ENCODE data around the gene SRGAP3.

SRGAP3 gene

DNA sequence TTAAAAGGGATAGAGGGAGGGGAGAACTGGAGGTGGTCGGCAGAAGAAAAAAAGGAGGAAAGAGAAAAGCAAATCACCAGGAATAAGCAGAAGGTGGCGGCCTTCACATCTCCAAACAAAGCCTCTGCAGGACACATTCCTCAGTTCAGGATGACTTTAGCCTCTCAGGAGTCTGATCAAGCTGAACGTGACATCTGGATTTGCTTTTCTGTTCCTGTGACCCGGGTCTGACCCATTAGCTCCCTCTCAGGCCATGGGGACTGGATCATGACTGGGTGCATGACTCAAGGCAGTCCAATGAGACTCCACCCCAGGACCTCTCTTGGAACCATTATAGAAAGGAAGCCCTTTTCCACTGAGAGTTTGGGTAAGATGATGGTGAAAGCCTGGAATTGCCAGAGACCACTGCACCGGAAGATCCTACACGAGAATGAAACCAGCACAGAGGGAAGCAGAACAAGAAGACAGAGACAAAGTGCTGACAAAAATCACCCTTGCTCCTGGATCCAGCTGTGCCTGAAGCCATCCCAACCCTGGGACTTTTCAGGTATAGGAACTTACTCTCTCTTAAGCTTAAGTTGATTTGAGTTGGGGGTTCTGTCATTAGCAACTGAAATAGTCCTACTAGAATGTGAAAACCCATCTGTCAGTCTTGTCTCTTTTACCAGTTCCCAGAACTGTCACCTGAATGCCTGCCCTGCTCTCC lies 240.7 kb downstream of the SRGAP3 start:
- Mint-ChIP-seq H3K36me3 (ENCODE audit: low read depth) (no peaks in the 10 kb centered on the region), H3K4me1 (ENCODE audit: low read depth) (no peaks in the 10 kb centered on the region), H3K4me3 (no peak overlapping the region), H3K27me3 (no peaks in the 10 kb centered on the region), H3K9me3 (no peaks in the 10 kb centered on the region), H3K27ac (no peak overlapping the region)
- intact Hi-C loops (cut with micrococcal nuclease) = no loop called here

DNA sequence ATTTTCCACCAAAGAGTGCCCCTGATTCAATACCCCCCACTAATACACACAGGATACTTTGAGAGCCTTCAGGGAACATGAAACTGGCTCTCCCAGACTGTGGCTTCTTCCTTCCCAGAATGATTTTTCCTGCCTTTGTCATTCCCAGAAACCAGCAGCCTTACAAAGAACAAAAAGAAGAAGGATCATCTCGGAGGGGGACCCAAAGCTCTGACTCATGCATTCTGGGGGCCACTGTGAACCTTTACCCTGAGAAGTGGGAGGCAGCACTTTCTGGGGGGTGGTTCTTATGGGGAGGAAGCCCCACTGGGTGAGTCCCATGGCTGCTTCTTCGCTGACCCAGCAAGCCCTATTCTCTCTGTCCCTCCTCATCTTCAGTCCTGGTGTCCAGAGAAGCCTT lies 241.5 kb downstream of the SRGAP3 start:
- H3K9me3 Mint-ChIP-seq = no peaks in the 10 kb centered on the region
- H3K27ac Mint-ChIP-seq = no peak overlapping the region
- no peak overlapping the region for H3K4me3 Mint-ChIP-seq
- H3K36me3 Mint-ChIP-seq (ENCODE audit: low read depth) = no peaks in the 10 kb centered on the region
- no peaks in the 10 kb centered on the region for H3K4me1 Mint-ChIP-seq (ENCODE audit: low read depth)
- no peaks in the 10 kb centered on the region for H3K27me3 Mint-ChIP-seq
- intact Hi-C loops (cut with micrococcal nuclease) = no loop called here

DNA sequence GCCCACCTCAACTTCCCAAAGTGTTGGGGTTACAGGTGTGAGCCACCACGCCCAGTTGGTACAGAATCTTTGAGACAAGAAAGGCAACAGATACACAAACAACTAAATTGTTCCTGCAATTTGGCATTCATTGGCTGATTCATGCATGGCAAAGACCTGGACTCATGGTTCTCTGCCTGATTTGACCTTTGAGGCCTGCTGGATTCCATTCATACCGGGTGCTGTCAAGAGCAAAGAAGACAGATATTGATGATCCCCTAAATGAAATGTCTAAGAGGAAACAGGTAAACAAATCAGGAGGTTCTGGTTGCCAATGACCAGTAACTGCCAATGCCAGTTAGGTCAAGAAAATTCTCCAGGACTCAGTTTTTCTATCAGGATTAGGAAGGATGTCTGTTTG lies 242.2 kb downstream of the SRGAP3 start:
- intact Hi-C loops (cut with micrococcal nuclease) = no loop called here
- Mint-ChIP-seq H3K9me3 (no peaks in the 10 kb centered on the region), H3K36me3 (ENCODE audit: low read depth) (no peaks in the 10 kb centered on the region), H3K4me1 (ENCODE audit: low read depth) (no peaks in the 10 kb centered on the region), H3K4me3 (no peak overlapping the region), H3K27ac (no peak overlapping the region), H3K27me3 (no peaks in the 10 kb centered on the region)

DNA sequence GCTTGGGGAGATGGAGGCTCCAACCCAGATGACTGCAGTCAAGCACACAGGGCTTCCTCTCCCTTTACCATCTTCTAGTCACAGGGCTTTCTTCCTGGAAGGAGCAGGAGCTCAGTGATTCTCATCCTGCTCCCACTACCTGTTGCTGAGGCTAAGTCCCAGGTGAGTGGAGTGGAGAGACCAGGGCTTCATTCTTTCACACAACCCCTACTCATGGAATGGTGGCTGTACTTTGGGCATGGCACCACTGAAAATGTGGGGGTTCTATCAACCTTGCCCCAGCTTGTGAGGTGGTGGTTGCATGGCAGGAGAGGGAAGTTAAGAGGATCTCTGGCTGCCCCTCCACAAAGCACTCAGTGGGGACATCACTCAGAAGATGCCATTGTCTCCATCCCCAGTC lies 249.4 kb downstream of the SRGAP3 start:
- Mint-ChIP-seq H3K4me3 (no peak overlapping the region), H3K27me3 (no peaks in the 10 kb centered on the region), H3K9me3 (no peaks in the 10 kb centered on the region), H3K36me3 (ENCODE audit: low read depth) (no peaks in the 10 kb centered on the region), H3K4me1 (ENCODE audit: low read depth) (no peaks in the 10 kb centered on the region), H3K27ac (no peak overlapping the region)
- intact Hi-C loops (cut with micrococcal nuclease) = no loop called here

DNA sequence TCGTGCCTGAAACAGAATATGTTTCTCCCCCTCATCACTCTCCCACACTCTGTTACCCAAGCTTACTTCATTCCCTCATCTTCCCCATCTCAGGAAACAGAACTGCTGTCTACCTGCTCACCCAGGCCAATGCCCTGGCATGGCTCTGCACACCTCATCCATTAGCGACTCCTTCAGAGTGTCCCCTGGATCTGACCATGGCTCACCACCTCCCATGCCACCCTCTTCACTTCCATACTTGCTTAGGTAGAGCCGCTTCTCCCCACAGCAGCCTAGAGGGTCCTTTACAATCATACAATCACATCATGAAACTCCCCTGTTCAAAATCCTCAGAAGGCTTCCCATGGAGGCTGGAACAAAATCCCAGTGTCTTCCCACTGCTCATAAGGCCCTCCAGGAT lies 252.3 kb downstream of the SRGAP3 start:
- intact Hi-C loops (cut with micrococcal nuclease) = no loop called here
- Mint-ChIP-seq H3K36me3 (ENCODE audit: low read depth) (no peaks in the 10 kb centered on the region), H3K4me3 (no peak overlapping the region), H3K27me3 (no peaks in the 10 kb centered on the region), H3K27ac (no peak overlapping the region), H3K4me1 (ENCODE audit: low read depth) (no peaks in the 10 kb centered on the region), H3K9me3 (no peaks in the 10 kb centered on the region)

- H3K36me3 Mint-ChIP-seq (ENCODE audit: low read depth) = no peaks in the 10 kb centered on the region
- no peaks in the 10 kb centered on the region for H3K4me1 Mint-ChIP-seq (ENCODE audit: low read depth)
- no peaks in the 10 kb centered on the region for H3K9me3 Mint-ChIP-seq
- H3K27ac Mint-ChIP-seq = no peak overlapping the region
- H3K4me3 Mint-ChIP-seq = no peak overlapping the region
- H3K27me3 Mint-ChIP-seq = no peaks in the 10 kb centered on the region
- intact Hi-C loops (cut with micrococcal nuclease) = no loop called here
Observed at GRCh38 chr3:8996681-8997121, 252.7 kb downstream of the SRGAP3 start.

DNA sequence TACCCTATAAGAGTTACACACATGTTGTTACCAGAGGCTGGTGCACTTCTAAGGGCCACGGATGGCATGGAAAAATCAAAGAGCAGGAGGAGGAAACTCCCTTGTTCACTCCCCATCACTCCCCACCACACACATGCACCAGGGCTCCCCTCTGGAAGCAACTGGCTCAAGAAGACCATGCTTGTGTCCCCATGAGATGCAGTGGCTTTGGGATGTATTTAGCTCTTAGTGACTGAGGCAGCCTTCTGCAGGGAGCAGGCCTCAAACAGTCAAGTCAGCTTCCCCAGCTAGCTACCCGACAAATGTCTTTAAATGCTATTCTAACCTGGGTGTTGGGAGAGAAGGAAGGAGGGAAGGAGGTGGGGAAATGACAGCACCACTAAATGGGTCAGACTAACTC lies 253.2 kb downstream of the SRGAP3 start:
- H3K4me1 Mint-ChIP-seq (ENCODE audit: low read depth) = no peaks in the 10 kb centered on the region
- H3K9me3 Mint-ChIP-seq = no peaks in the 10 kb centered on the region
- no peaks in the 10 kb centered on the region for H3K27me3 Mint-ChIP-seq
- intact Hi-C loops (cut with micrococcal nuclease) = no loop called here
- no peak overlapping the region for H3K4me3 Mint-ChIP-seq
- H3K27ac Mint-ChIP-seq = no peak overlapping the region
- no peaks in the 10 kb centered on the region for H3K36me3 Mint-ChIP-seq (ENCODE audit: low read depth)

GRCh38 chr3:8994226-8994625 lies 255.2 kb downstream of the SRGAP3 start:
- Mint-ChIP-seq H3K36me3 (ENCODE audit: low read depth) (no peaks in the 10 kb centered on the region), H3K4me3 (no peak overlapping the region), H3K9me3 (no peaks in the 10 kb centered on the region), H3K27ac (no peak overlapping the region), H3K4me1 (ENCODE audit: low read depth) (no peaks in the 10 kb centered on the region), H3K27me3 (no peaks in the 10 kb centered on the region)
- intact Hi-C loops (cut with micrococcal nuclease) = no loop called here

DNA sequence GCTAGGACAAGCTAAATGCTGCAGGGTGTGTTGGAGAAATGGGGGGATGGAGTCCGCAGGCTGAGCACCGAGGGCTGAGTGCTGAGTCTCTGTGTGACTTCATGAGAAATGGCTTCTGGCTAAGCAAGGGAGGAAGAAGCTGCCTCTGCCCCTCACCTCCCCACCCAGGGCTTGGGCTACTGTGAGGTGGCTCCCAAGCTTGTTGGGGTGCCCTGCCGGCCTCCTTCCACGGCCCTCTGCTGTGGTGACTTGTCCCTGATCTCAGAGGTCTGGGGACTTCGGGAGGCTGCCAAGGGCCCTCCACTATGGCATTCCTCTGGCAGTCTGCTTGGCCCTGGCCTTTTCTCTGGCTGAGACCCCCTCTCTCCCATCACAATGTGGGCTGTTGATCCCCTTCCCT lies 256.1 kb downstream of the SRGAP3 start:
- no peak overlapping the region for H3K27ac Mint-ChIP-seq
- intact Hi-C loops (cut with micrococcal nuclease) = no loop called here
- no peaks in the 10 kb centered on the region for H3K9me3 Mint-ChIP-seq
- H3K27me3 Mint-ChIP-seq = no peaks in the 10 kb centered on the region
- H3K4me1 Mint-ChIP-seq (ENCODE audit: low read depth) = no peaks in the 10 kb centered on the region
- H3K4me3 Mint-ChIP-seq = no peak overlapping the region
- H3K36me3 Mint-ChIP-seq (ENCODE audit: low read depth) = no peaks in the 10 kb centered on the region

DNA sequence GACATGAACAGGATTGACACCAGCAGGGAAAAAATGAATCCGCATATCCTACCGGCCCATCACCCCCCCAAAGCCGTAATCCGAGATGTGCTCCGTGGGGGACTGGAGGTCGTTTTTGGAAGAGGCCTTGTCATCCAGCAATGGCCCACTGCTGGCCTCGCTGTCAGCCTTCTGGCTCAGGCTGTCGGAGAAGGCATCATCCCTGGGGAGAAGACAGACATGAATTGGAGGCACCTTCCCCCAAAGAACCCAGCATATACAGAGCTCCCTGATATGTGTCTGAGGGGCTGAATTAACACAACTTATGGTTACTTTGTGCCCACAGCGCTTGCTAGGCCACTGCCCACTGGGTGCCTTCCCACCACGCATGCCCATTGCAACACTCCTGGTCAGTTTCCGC lies 256.6 kb downstream of the SRGAP3 start:
- H3K27ac Mint-ChIP-seq = no peak overlapping the region
- H3K36me3 Mint-ChIP-seq (ENCODE audit: low read depth) = no peaks in the 10 kb centered on the region
- H3K4me1 Mint-ChIP-seq (ENCODE audit: low read depth) = peaks cover 3% of the 10 kb centered on the region
- no peaks in the 10 kb centered on the region for H3K27me3 Mint-ChIP-seq
- intact Hi-C loops (cut with micrococcal nuclease) = no loop called here
- H3K9me3 Mint-ChIP-seq = no peaks in the 10 kb centered on the region
- no peak overlapping the region for H3K4me3 Mint-ChIP-seq

GRCh38 chr3:8992199-8992598 lies 257.2 kb downstream of the SRGAP3 start:
- Mint-ChIP-seq H3K36me3 (ENCODE audit: low read depth) (no peaks in the 10 kb centered on the region), H3K4me3 (no peak overlapping the region), H3K27me3 (no peaks in the 10 kb centered on the region), H3K27ac (no peak overlapping the region), H3K4me1 (ENCODE audit: low read depth) (peaks cover 7% of the 10 kb centered on the region), H3K9me3 (no peaks in the 10 kb centered on the region)
- intact Hi-C loops (cut with micrococcal nuclease) = no loop called here

DNA sequence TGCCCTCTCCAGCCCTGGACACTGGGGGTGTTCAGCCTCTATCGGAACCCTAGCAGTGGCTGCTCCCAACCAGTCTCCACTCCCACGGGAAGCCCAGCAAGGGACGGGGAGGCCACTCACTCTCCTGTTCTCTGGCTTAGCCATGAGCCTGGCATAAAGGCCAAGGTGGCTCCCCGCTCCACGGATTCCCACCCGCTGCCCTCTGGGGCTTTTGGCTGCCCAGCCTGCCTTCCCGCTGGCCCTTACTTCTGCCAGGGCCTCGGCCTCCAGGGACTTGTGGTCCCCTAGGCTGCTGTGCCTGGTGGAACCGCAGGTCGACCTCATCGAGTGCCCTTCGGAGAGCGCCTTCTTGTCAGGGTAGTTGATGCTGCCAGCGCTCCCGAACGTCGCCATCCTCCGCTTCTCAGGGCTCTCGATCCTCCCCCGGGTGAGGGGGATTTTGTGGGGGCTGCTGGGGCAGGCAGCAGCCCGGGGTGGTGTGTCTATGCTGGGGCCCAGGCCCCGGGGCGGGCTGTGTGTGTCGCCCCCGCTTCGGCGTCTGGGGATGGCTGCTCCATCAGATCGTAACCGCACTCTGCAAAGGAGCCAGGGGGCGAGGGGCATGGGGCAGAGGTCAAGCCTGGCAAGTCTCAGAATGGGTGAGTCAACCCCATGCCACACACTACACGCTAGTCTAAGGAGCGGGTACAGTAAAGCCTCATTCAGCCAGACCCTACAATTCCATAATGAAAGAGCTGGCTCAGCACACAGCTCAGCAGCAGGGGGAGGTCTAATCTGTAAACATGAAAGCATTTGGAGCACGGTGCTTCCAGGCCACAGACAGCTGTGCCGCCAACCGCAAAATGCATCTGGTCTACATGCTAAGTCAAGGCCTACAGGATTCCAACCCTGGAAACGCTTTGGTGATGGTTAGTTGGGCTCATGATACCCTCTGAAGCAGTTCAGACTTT lies 258.9 kb downstream of the SRGAP3 start:
- Mint-ChIP-seq H3K27me3 (no peaks in the 10 kb centered on the region), H3K36me3 (ENCODE audit: low read depth) (no peaks in the 10 kb centered on the region), H3K9me3 (no peaks in the 10 kb centered on the region), H3K4me3 (no peak overlapping the region), H3K27ac (no peak overlapping the region), H3K4me1 (ENCODE audit: low read depth) (peaks cover 7% of the 10 kb centered on the region)
- intact Hi-C loops (cut with micrococcal nuclease) = no loop called here

GRCh38 chr3:8988791-8989558 lies 260.5 kb downstream of the SRGAP3 start:
- no peak overlapping the region for H3K4me3 Mint-ChIP-seq
- H3K27me3 Mint-ChIP-seq = no peaks in the 10 kb centered on the region
- intact Hi-C loops (cut with micrococcal nuclease) = loop anchor here (1.0 kb wide), 2 partner anchors 78 to 313 kb away; no protein-coding TSS in a partner anchor
- no peaks in the 10 kb centered on the region for H3K36me3 Mint-ChIP-seq (ENCODE audit: low read depth)
- no peak overlapping the region for H3K27ac Mint-ChIP-seq
- H3K4me1 Mint-ChIP-seq (ENCODE audit: low read depth) = peaks cover 7% of the 10 kb centered on the region
- H3K9me3 Mint-ChIP-seq = no peaks in the 10 kb centered on the region

- Mint-ChIP-seq H3K36me3 (ENCODE audit: low read depth) (no peaks in the 10 kb centered on the region), H3K27me3 (no peaks in the 10 kb centered on the region), H3K9me3 (no peaks in the 10 kb centered on the region), H3K4me3 (no peak overlapping the region), H3K4me1 (ENCODE audit: low read depth) (peaks cover 9% of the 10 kb centered on the region), H3K27ac (no peak overlapping the region)
- intact Hi-C loops (cut with micrococcal nuclease) = loop anchor here (1.0 kb wide), 2 partner anchors 79 to 314 kb away; no protein-coding TSS in a partner anchor
Observed at GRCh38 chr3:8988384-8988655, 261.1 kb downstream of the SRGAP3 start.
